Activated T-cell treated with anti-CD3 and anti-CD28 coated beads for 4 hours (primary cell): ENCODE measurements around the gene ATOH1.

Source experiments
- DNase-seq: peaks from one replicate; pipeline ENCODE4 v3.0.0-alpha.2; 2020

The ATOH1 gene

DNA sequence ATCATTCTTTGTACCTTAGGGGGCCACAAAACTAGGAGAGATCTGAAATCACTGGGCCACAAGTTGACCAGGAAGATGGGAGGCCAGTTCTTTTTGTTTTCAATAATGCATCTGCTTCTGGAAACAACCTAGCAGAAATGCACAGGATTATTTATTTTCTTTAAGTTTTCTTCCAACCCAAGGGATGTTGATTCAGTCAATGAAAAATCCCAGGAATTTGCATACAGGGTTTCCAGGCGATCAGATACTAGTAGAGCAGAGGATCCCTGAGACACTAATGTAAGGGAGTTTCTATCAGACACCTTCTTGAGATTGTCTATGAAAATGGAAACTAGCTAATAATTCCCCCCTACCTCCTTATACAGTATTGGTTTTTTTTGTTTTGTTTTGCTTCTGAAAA, 7.4 kb downstream of the ATOH1 start:
- no peak for DNase-seq

DNA sequence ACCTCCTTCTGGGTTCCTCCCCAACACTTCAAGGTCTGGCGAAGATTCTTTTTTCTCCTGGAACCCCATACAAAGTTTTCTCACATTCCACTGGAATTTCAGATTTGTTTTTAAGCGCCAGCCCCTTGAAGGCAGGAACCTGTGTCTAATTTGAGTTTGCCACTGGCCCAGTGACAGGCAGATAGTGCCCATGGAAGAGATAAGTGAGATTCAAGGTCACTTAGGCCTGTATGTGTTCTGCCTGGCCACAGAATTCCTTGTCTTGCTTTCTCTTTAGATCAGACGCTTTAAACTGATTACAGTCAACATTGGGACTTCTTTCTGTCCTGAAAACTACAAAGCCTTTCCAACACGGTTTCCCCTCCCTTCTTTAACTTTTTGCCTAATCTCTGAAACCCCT, 11.2 kb downstream of the ATOH1 start:
- DNase-seq: no peak

- DNase-seq: no peak
Observed at GRCh38 chr4:93841803-93842345, 13.3 kb downstream of the ATOH1 start.

GRCh38 chr4:93842601-93843252, 14.2 kb downstream of the ATOH1 start:
- DNase-seq: no peak

DNA sequence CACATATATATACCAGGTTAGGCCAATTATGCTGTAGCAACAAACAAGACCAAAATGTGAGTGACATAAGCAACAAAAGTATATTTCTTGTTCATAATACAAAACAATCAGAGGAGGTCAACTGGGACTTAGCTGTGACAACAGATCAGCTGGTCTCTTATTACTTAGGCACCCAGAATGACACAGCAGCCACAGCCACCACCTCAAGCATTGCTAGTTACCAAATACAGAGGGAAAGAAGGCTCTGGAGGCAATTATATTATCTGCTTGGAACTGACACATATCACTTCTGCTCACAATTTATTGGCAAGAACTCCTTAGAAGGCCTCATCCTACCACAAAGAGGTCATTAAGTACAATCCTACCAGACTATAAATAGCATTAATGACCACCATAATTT, 15.2 kb downstream of the ATOH1 start:
- DNase-seq: no peak

GRCh38 chr4:93852680-93853079, 24.1 kb downstream of the ATOH1 start:
- no peak for DNase-seq

DNA sequence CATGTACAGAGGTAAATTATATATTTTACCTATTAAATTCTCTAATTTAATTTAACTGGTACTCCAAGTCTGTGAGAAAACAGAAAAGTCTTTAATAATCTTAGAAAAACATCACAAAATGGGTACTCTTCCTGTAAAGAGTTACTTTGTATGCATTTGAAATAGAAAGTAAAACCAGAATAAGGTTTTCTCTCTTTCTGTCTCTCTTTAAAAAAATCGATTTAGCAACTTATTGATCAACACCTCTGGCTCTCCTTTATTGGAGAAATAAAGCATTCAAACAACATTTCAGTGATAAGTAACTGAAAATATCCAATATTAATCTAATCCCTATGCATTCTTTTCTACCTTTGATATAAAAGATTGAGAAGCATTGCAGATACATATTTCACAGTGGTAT, 27.4 kb downstream of the ATOH1 start:
- no peak for DNase-seq

DNA sequence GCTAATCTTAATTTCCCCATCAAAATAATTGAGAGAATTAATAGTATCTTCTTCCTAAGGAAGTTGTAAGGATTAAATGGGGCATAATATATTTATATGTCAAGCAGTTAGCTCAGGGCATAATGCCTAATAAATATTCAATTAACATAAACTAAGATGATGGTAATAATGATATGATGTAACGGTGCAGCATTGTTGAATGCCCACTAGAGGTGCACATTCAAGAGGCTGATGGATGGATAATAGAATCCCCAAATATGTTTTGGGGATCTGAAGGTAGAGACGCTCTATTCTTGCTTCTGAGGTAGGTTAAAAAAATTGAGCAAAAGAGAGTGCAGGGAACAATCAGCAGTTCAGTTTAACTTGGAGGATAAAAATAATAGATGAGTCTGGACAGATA, 37.1 kb downstream of the ATOH1 start:
- no peak for DNase-seq

DNA sequence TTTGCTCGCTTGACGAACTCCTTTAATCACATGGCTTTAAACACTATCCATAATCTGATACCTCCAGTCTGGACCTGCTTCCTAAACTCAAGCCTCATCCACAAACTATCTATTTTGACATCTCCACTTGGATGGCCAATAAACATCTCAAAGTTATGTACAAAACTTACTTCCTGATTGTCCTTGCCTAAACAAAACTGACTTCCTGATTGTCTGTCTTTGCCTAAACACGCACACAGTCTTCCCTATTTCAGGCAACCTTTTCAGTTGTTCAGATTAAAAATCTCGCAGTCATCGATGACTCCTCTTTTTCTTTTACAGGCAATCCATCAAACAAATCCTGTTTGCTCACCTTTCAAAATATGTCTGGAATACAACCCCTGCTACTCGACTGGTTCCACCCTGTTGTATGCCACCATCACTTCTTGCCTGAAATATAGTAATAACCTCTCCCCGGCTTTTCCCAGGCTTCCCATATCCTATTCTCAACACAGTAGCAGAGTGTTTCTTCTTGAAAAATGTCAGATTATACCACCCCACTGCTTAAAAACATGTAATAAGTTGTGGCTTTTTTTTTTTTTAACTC, 39.0 kb downstream of the ATOH1 start:
- no peak for DNase-seq

DNA sequence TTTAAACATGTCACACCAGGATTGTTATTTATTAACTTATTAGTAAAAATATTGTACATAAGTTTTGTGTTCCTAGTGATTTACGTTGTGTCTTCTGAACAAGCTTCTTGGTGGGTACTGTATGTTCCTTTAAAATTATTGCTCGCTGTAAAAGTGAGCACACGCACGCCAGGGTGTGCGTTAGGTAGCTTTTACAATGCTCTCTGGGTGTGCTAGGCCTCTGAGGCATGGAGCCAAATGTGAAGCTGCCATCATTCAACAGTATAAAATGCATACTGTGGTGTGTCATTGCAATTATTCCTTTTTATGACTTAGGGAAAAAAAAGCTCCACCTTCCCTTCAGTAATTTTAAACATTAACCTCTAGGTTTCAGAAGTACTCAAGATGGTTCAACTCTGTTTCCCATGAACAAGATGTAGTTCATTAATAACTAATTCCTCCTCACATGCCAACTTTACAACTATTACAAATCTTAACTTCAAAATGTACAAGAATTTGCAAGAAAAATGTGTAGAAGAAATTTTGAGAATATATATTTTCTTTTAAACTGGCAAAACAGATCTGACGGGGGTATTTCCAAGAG, 42.4 kb downstream of the ATOH1 start:
- DNase-seq: no peak

- no peak for DNase-seq
Observed at GRCh38 chr4:93876754-93877153, 48.2 kb downstream of the ATOH1 start.

DNA sequence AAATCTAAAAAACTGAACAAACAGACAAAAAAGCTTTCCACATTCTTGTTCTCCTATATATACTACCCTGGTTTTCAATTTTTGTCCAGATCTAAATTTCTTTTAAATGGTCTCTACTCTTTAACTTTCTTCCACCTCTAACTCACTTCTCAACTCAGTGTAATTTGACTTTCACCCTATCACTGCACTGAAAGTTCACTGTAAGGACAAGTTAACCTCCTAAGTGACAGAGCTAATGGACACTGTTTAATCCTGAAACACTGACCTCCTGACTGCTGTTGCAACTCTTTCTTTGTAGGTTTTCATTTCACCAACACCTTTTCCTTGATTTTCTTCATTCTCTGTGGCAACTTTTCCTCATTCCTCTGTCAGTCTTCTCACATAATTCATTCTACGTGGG, 50.0 kb downstream of the ATOH1 start:
- DNase-seq: no peak

DNA sequence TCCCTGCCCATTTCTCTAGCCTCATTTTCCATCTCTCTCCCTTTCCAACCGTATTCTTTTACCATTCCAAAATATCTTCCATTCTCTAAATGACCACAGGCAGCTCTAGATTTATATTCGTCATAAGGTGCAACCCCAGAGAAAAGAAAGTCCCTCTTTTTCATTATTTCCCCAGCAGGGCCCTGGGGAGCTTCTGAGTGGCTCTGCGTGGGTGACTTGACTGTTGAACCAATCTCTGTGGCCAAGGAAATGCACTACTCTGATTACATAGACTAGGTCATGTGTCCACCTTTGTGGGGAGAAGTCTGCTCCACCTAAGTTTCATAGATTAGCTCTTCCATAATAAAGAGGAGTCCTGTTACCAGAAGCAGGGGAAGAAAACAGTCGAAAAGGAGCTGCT, 51.4 kb downstream of the ATOH1 start:
- no peak for DNase-seq
